Caco-2 (cell line): ENCODE data around the gene ACAN. TPM values are rescaled to one million over a fixed set of nuclear protein-coding genes. Genes with fewer than 3 reads are reported as not detected.

Experiments used
- BruUV-seq: library from RNA; stranded (reverse); fragments of 400-500 nt; replicated peaks from 2 replicates; lab custom pipeline; 2021; lab: Mats Ljungman, UMichigan
- CTCF ChIA-PET: fragments of 300-600 bp; sonication (Branson Sonifier 250); formaldehyde crosslinking; loops from one replicate; lab custom pipeline; 2022; ENCODE audit warnings: antibody characterized with exemption; lab: Charles Lee
- POLR2A ChIA-PET: fragments of 300-600 bp; sonication (Branson Sonifier 250); formaldehyde crosslinking; loops from one replicate; lab custom pipeline; 2022; ENCODE audit warnings: antibody characterized with exemption; lab: Charles Lee
- DNase-seq, 2 experiments: peaks; one replicate each; pipeline versions ENCODE4 v3.0.0 to v3.0.0-alpha.2; 2020 to 2022
- H3K27me3 ChIP-seq: replicated peaks from 2 replicates; pipeline ENCODE4 v1.6.0; 2011; ENCODE audit warnings: low read length; ENCODE audit not compliant: control insufficient read depth, insufficient read depth
- H3K36me3 ChIP-seq: 2 replicates; pipeline ENCODE4 v1.5.1; 2011; ENCODE audit warnings: low read length; ENCODE audit not compliant: control insufficient read depth, insufficient read depth
- H3K4me1 ChIP-seq: fragments of 250-450 bp; sonication (Bioruptor Pico); 2 replicates; pipeline ENCODE4 v1.5.1; 2020; ENCODE audit warnings: mild to moderate bottlenecking
- H3K4me3 ChIP-seq: 2 replicates; pipeline ENCODE4 v1.5.1; 2011; ENCODE audit warnings: low read depth, mild to moderate bottlenecking, control low read depth, low read length
- H3K9me3 ChIP-seq: fragments of 250-450 bp; sonication (Bioruptor Pico); 2 replicates; pipeline ENCODE4 v1.5.1; 2020; ENCODE audit warnings: mild to moderate bottlenecking, moderate library complexity
- H3K27ac Mint-ChIP-seq: one replicate; pipeline ENCODE4 v1.8.0; 2022; ENCODE audit warnings: mixed read lengths; ENCODE audit not compliant: unreplicated experiment
- H3K27me3 Mint-ChIP-seq: one replicate; pipeline ENCODE4 v1.8.0; 2022; ENCODE audit warnings: mixed read lengths; ENCODE audit not compliant: insufficient read depth, unreplicated experiment
- H3K36me3 Mint-ChIP-seq: one replicate; pipeline ENCODE4 v1.8.0; 2022; ENCODE audit warnings: mild to moderate bottlenecking, mixed read lengths; ENCODE audit not compliant: insufficient read depth, unreplicated experiment
- H3K4me1 Mint-ChIP-seq: one replicate; pipeline ENCODE4 v1.8.0; 2022; ENCODE audit warnings: low read depth, mixed read lengths; ENCODE audit not compliant: unreplicated experiment
- H3K4me3 Mint-ChIP-seq: one replicate; pipeline ENCODE4 v1.8.0; 2022; ENCODE audit warnings: mild to moderate bottlenecking, moderate library complexity, mixed read lengths; ENCODE audit not compliant: unreplicated experiment
- H3K9me3 Mint-ChIP-seq: one replicate; pipeline ENCODE4 v1.8.0; 2022; ENCODE audit warnings: mixed read lengths; ENCODE audit not compliant: unreplicated experiment
- CTCF ChIP-seq, 2 experiments: fragments of 200-600 bp in 1 of 2; IDR thresholded peaks; 1 replicate in 1 of 2; 2 replicates in 1 of 2; pipeline versions ENCODE4 v1.5.1 to v1.8.0; 2011 to 2022; ENCODE audit warnings: antibody characterized with exemption in 1 of 2, control low read depth in 1 of 2, inconsistent platforms in 1 of 2, low read depth in 1 of 2, low read length in 1 of 2, mild to moderate bottlenecking in 1 of 2, moderate library complexity in 1 of 2; ENCODE audit not compliant: insufficient read depth in 1 of 2, severe bottlenecking in 1 of 2, unreplicated experiment in 1 of 2
- intact Hi-C: fragments of 100-400 bp; cut with micrococcal nuclease; formaldehyde crosslinking; loops from one replicate; pipeline ENCODE4 v1.10.0; 2022; ENCODE audit not compliant: unreplicated experiment
- total RNA-seq: library from RNA; stranded (reverse); gene quantifications from 2 replicates; pipeline ENCODE4 v1.2.3, GENCODE V29; 2022

ACAN gene
- total RNA-seq, 1 experiment from 2014 or later = not detected

- no peak overlapping the region for H3K4me3 ChIP-seq
- no peak for DNase-seq
- H3K27ac Mint-ChIP-seq = no peak overlapping the region
- intact Hi-C loops = no loop called here
- ChIA-PET POLR2A (no interaction called here), CTCF (no interaction called here)
- no peaks in the 10 kb centered on the region for H3K27me3 ChIP-seq
- no peaks in the 10 kb centered on the region for H3K4me1 ChIP-seq
- H3K9me3 Mint-ChIP-seq = no peaks in the 10 kb centered on the region
- TF ChIP-seq CTCF (IDR thresholded peaks at IDR 0.05; ENCODE audit: insufficient read depth in 1 of 2, low read depth in 1 of 2, low read length in 1 of 2, severe bottlenecking in 1 of 2, unreplicated experiment in 1 of 2) = no peak
- no peaks in the 10 kb centered on the region for H3K36me3 ChIP-seq
- 0 out of 2 replicates have a peak, but pooled peaks cover 9% of the 10 kb centered on the region for H3K9me3 ChIP-seq
- BruUV-seq = no TSS peak
- peaks cover 10% of the 10 kb centered on the region for H3K27me3 Mint-ChIP-seq
- no peaks in the 10 kb centered on the region for H3K36me3 Mint-ChIP-seq
- H3K4me1 Mint-ChIP-seq = no peaks in the 10 kb centered on the region
- no peak overlapping the region for H3K4me3 Mint-ChIP-seq
These were observed 23.3 kb upstream of the ACAN start for GRCh38 chr15:88779944-88780343.

GRCh38 chr15:88782465-88782864, 20.8 kb upstream of the ACAN start:
- CTCF ChIA-PET = no interaction called here
- no peak overlapping the region for H3K27ac Mint-ChIP-seq
- H3K36me3 Mint-ChIP-seq = no peaks in the 10 kb centered on the region
- Histone ChIP-seq H3K27me3 (no peaks in the 10 kb centered on the region), H3K4me1 (no peaks in the 10 kb centered on the region), H3K4me3 (no peak overlapping the region), H3K9me3 (no peaks in the 10 kb centered on the region), H3K36me3 (no peaks in the 10 kb centered on the region)
- no peak for TF ChIP-seq CTCF (IDR thresholded peaks at IDR 0.05; ENCODE audit: insufficient read depth in 1 of 2, low read depth in 1 of 2, low read length in 1 of 2, severe bottlenecking in 1 of 2, unreplicated experiment in 1 of 2)
- H3K4me3 Mint-ChIP-seq = no peak overlapping the region
- H3K4me1 Mint-ChIP-seq = no peaks in the 10 kb centered on the region
- intact Hi-C loops = no loop called here
- no peak for DNase-seq
- peaks cover 19% of the 10 kb centered on the region for H3K27me3 Mint-ChIP-seq
- no TSS peak for BruUV-seq
- no peaks in the 10 kb centered on the region for H3K9me3 Mint-ChIP-seq
- POLR2A ChIA-PET = no interaction called here

GRCh38 chr15:88785217-88785616, 18.0 kb upstream of the ACAN start:
- DNase-seq = no peak
- Mint-ChIP-seq H3K27ac (no peak overlapping the region), H3K4me1 (no peaks in the 10 kb centered on the region), H3K27me3 (peaks cover 22% of the 10 kb centered on the region), H3K4me3 (no peak overlapping the region), H3K9me3 (no peaks in the 10 kb centered on the region), H3K36me3 (no peaks in the 10 kb centered on the region)
- Histone ChIP-seq H3K4me1 (no peaks in the 10 kb centered on the region), H3K4me3 (no peak overlapping the region), H3K27me3 (no peaks in the 10 kb centered on the region), H3K9me3 (no peaks in the 10 kb centered on the region), H3K36me3 (no peaks in the 10 kb centered on the region)
- no peak for TF ChIP-seq CTCF (IDR thresholded peaks at IDR 0.05; ENCODE audit: insufficient read depth in 1 of 2, low read depth in 1 of 2, low read length in 1 of 2, severe bottlenecking in 1 of 2, unreplicated experiment in 1 of 2)
- BruUV-seq = no TSS peak
- intact Hi-C loops = no loop called here
- ChIA-PET CTCF (no interaction called here), POLR2A (no interaction called here)
